ENCODE measurements around the gene MRGPRE.

DNA sequence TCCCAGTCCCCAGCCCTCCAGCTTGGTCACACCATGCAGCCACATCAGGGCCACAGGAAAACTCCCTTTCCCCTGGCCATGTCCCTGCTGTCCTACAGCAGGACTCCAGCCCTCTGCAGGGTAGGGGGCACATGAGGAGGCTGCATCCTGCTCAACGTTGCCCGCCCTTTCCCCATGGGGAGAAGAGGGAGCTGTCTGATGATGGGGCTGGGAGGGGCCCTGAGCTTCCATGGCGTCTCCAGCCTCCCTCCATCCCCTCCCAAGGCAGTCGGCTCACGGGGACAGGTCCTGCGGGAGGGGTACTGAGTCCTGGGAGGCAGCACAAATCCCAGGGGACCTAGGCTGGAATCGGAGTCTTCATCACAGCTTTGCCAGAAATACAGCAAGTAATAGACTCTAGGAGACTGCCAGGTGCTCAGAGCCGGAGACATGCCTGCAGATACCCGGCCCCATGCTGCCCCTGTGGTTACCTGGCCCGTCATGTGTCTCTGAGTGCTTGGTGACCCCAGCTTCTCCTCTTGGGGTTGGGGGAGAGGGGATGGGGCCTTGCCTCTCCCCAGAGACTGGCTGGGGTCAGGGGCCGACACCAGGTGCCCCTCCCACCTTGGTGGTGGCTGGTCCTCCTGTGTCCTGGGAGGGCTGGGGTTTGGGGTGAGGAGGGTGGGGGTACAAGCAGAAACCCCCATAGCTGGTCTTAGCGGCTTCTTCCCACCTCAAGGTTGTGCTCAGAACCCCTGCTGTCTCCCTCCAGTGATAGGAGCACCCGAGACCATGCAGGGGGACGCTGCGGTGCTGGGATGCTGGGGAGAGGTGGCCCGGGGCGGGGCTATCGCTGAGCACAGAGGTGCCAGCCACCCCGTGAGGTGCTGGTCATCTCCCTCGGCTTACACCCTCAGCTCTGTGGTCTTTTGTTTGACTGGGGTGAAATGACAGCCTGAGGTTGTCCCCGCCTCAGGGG, 2.3 kb downstream of the MRGPRE start:
- TF ChIP-seq CTCF (IDR thresholded peaks at IDR 0.05) (no peak), ZFX (IDR thresholded peaks at IDR 0.05; ENCODE audit: borderline replicate concordance) (no peak)

All from 22Rv1 (cell line).